Psoas muscle (tissue), 8 donors: ENCODE results near the gene SLC9A7. TPM values are rescaled to one million over a fixed set of nuclear protein-coding genes. Genes with fewer than 3 reads are reported as not detected.

Experiments used
- ATAC-seq, 4 donors: fragments of 200-7000 bp; cut with Tn5 transposase; one replicate each; pipeline ENCODE4 v1.9.1; 2020; ENCODE audit warnings: moderate library complexity in 3 of 4, mild to moderate bottlenecking in 2 of 4
- DNase-seq, 2 donors: peaks; one replicate each; pipeline ENCODE4 v3.0.0-alpha.2; 2020
- H3K27ac ChIP-seq: fragments of 200-600 bp; one replicate; pipeline ENCODE4 v1.8.0; 2022
- H3K27me3 ChIP-seq, 3 donors: fragments of 200-600 bp in 1 of 3; one replicate each; pipeline versions ENCODE4 v1.6.1 to v1.8.0; 2013 to 2022; ENCODE audit warnings: low read length in 2 of 3, mild to moderate bottlenecking in 2 of 3, moderate library complexity in 1 of 3; ENCODE audit not compliant: insufficient read depth in 3 of 3
- H3K36me3 ChIP-seq, 2 donors: fragments of 200-600 bp in 1 of 2; one replicate each; pipeline versions ENCODE4 v1.6.1 to v1.8.0; 2013 to 2022; ENCODE audit warnings: low read depth in 1 of 2, mild to moderate bottlenecking in 1 of 2, moderate library complexity in 1 of 2; ENCODE audit not compliant: insufficient read depth in 1 of 2
- H3K4me1 ChIP-seq: fragments of 200-600 bp; one replicate; pipeline ENCODE4 v1.8.0; 2022
- H3K4me3 ChIP-seq: fragments of 200-600 bp; one replicate; pipeline ENCODE4 v1.8.0; 2022; ENCODE audit warnings: mild to moderate bottlenecking
- H3K9me3 ChIP-seq: fragments of 200-600 bp; one replicate; pipeline ENCODE4 v1.8.0; 2022
- CTCF ChIP-seq: fragments of 200-600 bp; IDR thresholded peaks from one replicate; pipeline ENCODE4 v1.8.0; 2022; ENCODE audit warnings: antibody characterized with exemption
- WGBS, 3 donors: extraction: QIAGEN DNeasy Blood & Tissue Kit; methylation state at CpG; one replicate each; pipeline versions ENCODE4 v1.1.6 to v1.1.7; 2013; 5-methylcytosine and 5-hydroxymethylcytosine counted together
- intact Hi-C, 2 donors: fragments of 100-400 bp; cut with DNase I; formaldehyde crosslinking; loops; one replicate each; pipeline versions ENCODE4 v1.11.0 to v1.14.2; 2022
- polyA plus RNA-seq, 3 donors: library from polyadenylated mRNA; stranded (reverse); fragments of 200-250 nt; gene quantifications; one replicate each; pipeline ENCODE4 v1.2.3, GENCODE V29; 2013
- total RNA-seq, 4 donors: library from RNA; stranded (reverse); fragmentation: NEBNext Ultra II Directional in 2 of 4; extraction: Animal tissue kit (Norgen Biotek cat#: 25700) in 2 of 4; gene quantifications; one replicate each; pipeline versions ENCODE4 v1.2.1 to v1.2.4, GENCODE V29; 2021 to 2023
- donor health status: healthy with polysubstance abuse.
- donor health status: DM: no; HTN: no; CAD: no; lungs with moderate emphysema.
- donor health status: Bipolar disorder and iron deficiency.
- donor health status: healthy.
- donor health status: DM: yes; HTN: yes; CAD: no.
- donor health status: DM: no; HTN: no; CAD: no.
- donor health status: DM: no; HTN: no; CAD: no.
- donor health status: DM: yes; HTN: yes; CAD: no.

SLC9A7 gene
- total and polyA plus RNA-seq, 7 donors: 1.5 to 14.0 (median 8.2) TPM

GRCh38 chrX:46694549-46694948 lies 64.4 kb downstream of the SLC9A7 start:
- intact Hi-C loops: no loop called here
- Histone ChIP-seq H3K4me1 (no peaks in the 10 kb centered on the region), H3K27ac (no peak overlapping the region), H3K4me3 (no peak overlapping the region), H3K27me3 (no peaks in the 10 kb centered on the region), H3K36me3 (no peaks in the 10 kb centered on the region), H3K9me3 (no peaks in the 10 kb centered on the region)
- WGBS, 3 donors: 86 to 95% (median 92%) methylated on average over 2 of the region's 2 CpGs
- no peak for ATAC-seq
- DNase-seq: no peak
- TF ChIP-seq CTCF: no peak

- no peaks in the 10 kb centered on the region for H3K9me3 ChIP-seq
- no peaks in the 10 kb centered on the region for H3K36me3 ChIP-seq
- no peak overlapping the region for H3K4me3 ChIP-seq
- TF ChIP-seq CTCF: no peak
- intact Hi-C loops: no loop called here
- H3K4me1 ChIP-seq: no peaks in the 10 kb centered on the region
- no peak for ATAC-seq
- 65 to 98% (median 93%) methylated on average over 2 of the region's 2 CpGs for WGBS, 3 donors
- no peak for DNase-seq
- no peak overlapping the region for H3K27ac ChIP-seq
- no peaks in the 10 kb centered on the region for H3K27me3 ChIP-seq
These were observed 65.8 kb downstream of the SLC9A7 start for GRCh38 chrX:46693149-46693548.

- no peaks in the 10 kb centered on the region for H3K4me1 ChIP-seq
- H3K36me3 ChIP-seq: no peaks in the 10 kb centered on the region
- no peak for TF ChIP-seq CTCF
- 18 to 61% (median 43%) methylated on average over 2 of the region's 2 CpGs for WGBS, 3 donors
- DNase-seq: no peak
- no peak overlapping the region for H3K4me3 ChIP-seq
- no peaks in the 10 kb centered on the region for H3K9me3 ChIP-seq
- ATAC-seq: no peak
- no peak overlapping the region for H3K27ac ChIP-seq
- intact Hi-C loops: no loop called here
- H3K27me3 ChIP-seq: no peaks in the 10 kb centered on the region
These were observed 68.1 kb downstream of the SLC9A7 start for GRCh38 chrX:46690818-46691217.

GRCh38 chrX:46687619-46688018 lies 71.3 kb downstream of the SLC9A7 start:
- 48 to 65% (median 63%) methylated on average over 2 of the region's 2 CpGs for WGBS, 3 donors
- TF ChIP-seq CTCF: no peak
- no peaks in the 10 kb centered on the region for H3K27me3 ChIP-seq
- no peaks in the 10 kb centered on the region for H3K4me1 ChIP-seq
- DNase-seq (no peak), ATAC-seq (no peak)
- no peaks in the 10 kb centered on the region for H3K9me3 ChIP-seq
- no peak overlapping the region for H3K4me3 ChIP-seq
- no peaks in the 10 kb centered on the region for H3K36me3 ChIP-seq
- H3K27ac ChIP-seq: no peak overlapping the region
- intact Hi-C loops: loop anchor here in 1 of 2 donors (5.0 kb wide), 1 partner anchor 130 kb away; no protein-coding TSS in a partner anchor

- Histone ChIP-seq H3K4me3 (no peak overlapping the region), H3K27ac (no peak overlapping the region), H3K27me3 (no peaks in the 10 kb centered on the region), H3K36me3 (no peaks in the 10 kb centered on the region), H3K9me3 (no peaks in the 10 kb centered on the region), H3K4me1 (no peaks in the 10 kb centered on the region)
- no peak for DNase-seq
- WGBS, 3 donors: 20 to 41% (median 22%) methylated on average over 5 of the region's 5 CpGs
- intact Hi-C loops: loop anchor here in 1 of 2 donors (5.0 kb wide), 1 partner anchor 129 kb away; no protein-coding TSS in a partner anchor
- no peak for ATAC-seq
- peak; percentile 59 for TF ChIP-seq CTCF
These were observed 72.8 kb downstream of the SLC9A7 start for GRCh38 chrX:46686003-46686645.
